Measurements from ENCODE around the gene GFOD2.

DNA sequence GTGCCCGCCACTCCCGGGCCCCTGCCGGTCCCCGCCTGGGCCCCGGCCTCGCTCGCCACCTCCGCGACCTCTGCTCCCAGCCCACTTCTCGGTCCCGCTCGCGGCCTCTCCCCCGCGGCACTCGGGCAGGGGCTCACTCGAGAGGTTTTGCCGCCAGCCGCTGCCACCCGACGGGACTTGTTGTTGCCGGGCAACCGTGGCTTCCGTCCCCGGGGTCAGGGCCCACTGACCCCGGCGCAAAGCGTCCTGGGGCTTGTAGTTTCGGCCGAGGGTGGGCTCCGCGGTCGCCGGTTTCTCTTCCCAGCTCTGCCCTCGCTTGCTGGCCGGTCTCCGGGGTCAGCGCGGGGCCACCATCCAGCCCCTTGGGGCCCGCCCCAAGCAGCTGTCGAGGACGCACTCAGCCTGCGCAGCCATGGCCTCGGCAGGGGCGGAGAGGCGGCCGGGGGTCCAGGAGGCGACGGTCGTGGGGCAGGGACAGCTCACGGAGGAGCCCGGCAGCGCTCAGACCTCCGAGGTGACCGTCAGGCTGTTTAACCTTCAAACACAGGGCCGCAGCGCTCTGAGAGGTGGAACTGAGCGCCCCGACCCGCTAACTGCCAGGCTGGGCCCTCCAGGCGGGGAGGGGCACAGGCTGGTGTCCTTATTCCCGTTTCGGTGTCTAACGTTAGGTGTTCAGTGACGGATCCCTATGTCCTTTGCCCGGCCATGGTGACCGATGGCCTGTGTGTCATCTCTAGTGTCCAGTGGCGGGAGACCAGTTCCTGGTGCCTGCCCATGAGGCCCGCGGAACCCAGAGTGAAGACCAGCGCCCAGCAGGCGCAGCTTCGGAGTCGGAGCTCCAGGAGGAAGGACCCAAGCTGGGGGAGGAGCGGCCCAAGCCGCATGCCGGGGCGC is 52.3 kb downstream of the GFOD2 start, which contains the start of the genes C16orf86 and ENKD1:
- no peak for TF ChIP-seq POLR2A (IDR thresholded peaks at IDR 0.05)
- TF ChIP-seq, protein P1, sequence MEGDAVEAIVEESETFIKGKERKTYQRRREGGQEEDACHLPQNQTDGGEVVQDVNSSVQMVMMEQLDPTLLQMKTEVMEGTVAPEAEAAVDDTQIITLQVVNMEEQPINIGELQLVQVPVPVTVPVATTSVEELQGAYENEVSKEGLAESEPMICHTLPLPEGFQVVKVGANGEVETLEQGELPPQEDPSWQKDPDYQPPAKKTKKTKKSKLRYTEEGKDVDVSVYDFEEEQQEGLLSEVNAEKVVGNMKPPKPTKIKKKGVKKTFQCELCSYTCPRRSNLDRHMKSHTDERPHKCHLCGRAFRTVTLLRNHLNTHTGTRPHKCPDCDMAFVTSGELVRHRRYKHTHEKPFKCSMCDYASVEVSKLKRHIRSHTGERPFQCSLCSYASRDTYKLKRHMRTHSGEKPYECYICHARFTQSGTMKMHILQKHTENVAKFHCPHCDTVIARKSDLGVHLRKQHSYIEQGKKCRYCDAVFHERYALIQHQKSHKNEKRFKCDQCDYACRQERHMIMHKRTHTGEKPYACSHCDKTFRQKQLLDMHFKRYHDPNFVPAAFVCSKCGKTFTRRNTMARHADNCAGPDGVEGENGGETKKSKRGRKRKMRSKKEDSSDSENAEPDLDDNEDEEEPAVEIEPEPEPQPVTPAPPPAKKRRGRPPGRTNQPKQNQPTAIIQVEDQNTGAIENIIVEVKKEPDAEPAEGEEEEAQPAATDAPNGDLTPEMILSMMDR (IDR thresholded peaks at IDR 0.05), result no peak
- TF ChIP-seq EP300 (IDR thresholded peaks at IDR 0.05), result no peak
- TF ChIP-seq POLR2AphosphoS5 (IDR thresholded peaks at IDR 0.05), result peak; percentile 41 to 58 (median 50)
